CD4-positive, alpha-beta memory T cell (primary cell): ENCODE measurements around the gene PHF12. TPM values are rescaled to one million over a fixed set of nuclear protein-coding genes. Genes with fewer than 3 reads are reported as not detected.

ENCODE experiments used
- CTCF ChIA-PET: fragments of 350-600 bp; sonication (Branson Sonifier 250); formaldehyde crosslinking; loops from one replicate; lab custom pipeline; 2021; ENCODE audit warnings: inconsistent platforms; ENCODE audit not compliant: partially characterized antibody; lab: Charles Lee
- POLR2A ChIA-PET: fragments of 350-600 bp; sonication (Branson Sonifier 250); formaldehyde crosslinking; loops from one replicate; lab custom pipeline; 2021; ENCODE audit not compliant: partially characterized antibody; lab: Charles Lee
- DNase-seq, 5 donors: peaks; one replicate each; pipeline versions ENCODE4 v3.0.0 to v3.0.0-alpha.2; 2020 to 2022; ENCODE audit warnings: mixed read lengths in 1 of 5
- H3K27ac ChIP-seq: one replicate; pipeline ENCODE4 v1.7.0; 2013; ENCODE audit warnings: low read depth, low read length
- H3K27me3 ChIP-seq: 2 replicates; pipeline ENCODE4 v1.7.0; 2013; ENCODE audit warnings: mild to moderate bottlenecking, low read length, moderate library complexity; ENCODE audit not compliant: insufficient read depth
- H3K36me3 ChIP-seq: 2 replicates; pipeline ENCODE4 v1.7.0; 2013; ENCODE audit warnings: mild to moderate bottlenecking, low read length, moderate library complexity; ENCODE audit not compliant: insufficient read depth
- H3K4me1 ChIP-seq: 2 replicates; pipeline ENCODE4 v1.7.0; 2013; ENCODE audit warnings: mild to moderate bottlenecking, low read length, moderate library complexity; ENCODE audit not compliant: insufficient read depth
- H3K4me3 ChIP-seq, 2 donors: one replicate each; pipeline ENCODE4 v1.7.0; 2013; ENCODE audit warnings: low read length in 2 of 2, mild to moderate bottlenecking in 1 of 2
- H3K9me3 ChIP-seq, 2 donors: one replicate each; pipeline ENCODE4 v1.7.0; 2013; ENCODE audit warnings: low read length in 2 of 2, control low read depth in 1 of 2; ENCODE audit not compliant: control insufficient read depth in 1 of 2
- H3K27ac Mint-ChIP-seq, 7 donors: one replicate each; pipeline ENCODE4 v1.8.0; 2020 to 2021; ENCODE audit warnings: mixed read lengths in 7 of 7, mild to moderate bottlenecking in 6 of 7, inconsistent platforms in 3 of 7, moderate library complexity in 3 of 7
- H3K27me3 Mint-ChIP-seq, 2 donors: one replicate each; pipeline ENCODE4 v1.8.0; 2020 to 2021; ENCODE audit warnings: mixed read lengths in 2 of 2
- H3K36me3 Mint-ChIP-seq, 2 donors: one replicate each; pipeline ENCODE4 v1.8.0; 2020 to 2021; ENCODE audit warnings: mixed read lengths in 2 of 2, inconsistent platforms in 1 of 2, mild to moderate bottlenecking in 1 of 2
- H3K4me1 Mint-ChIP-seq, 4 donors: one replicate each; pipeline ENCODE4 v1.8.0; 2020 to 2021; ENCODE audit warnings: mixed read lengths in 4 of 4, mild to moderate bottlenecking in 1 of 4
- H3K4me3 Mint-ChIP-seq, 8 donors: one replicate each; pipeline ENCODE4 v1.8.0; 2020 to 2021; ENCODE audit warnings: mixed read lengths in 8 of 8, mild to moderate bottlenecking in 7 of 8, moderate library complexity in 6 of 8, inconsistent platforms in 3 of 8
- H3K9me3 Mint-ChIP-seq, 8 donors: one replicate each; pipeline ENCODE4 v1.8.0; 2020 to 2021; ENCODE audit warnings: mixed read lengths in 8 of 8, mild to moderate bottlenecking in 5 of 8, inconsistent platforms in 3 of 8, moderate library complexity in 1 of 8
- intact Hi-C: fragments of 100-400 bp; cut with micrococcal nuclease; formaldehyde crosslinking; loops from one replicate; pipeline ENCODE4 v1.15.1; 2023
- polyA plus RNA-seq, 2 donors: library from polyadenylated mRNA; unstranded; fragments of 300-500 nt; fragmentation: Illumina TruSeq; gene quantifications; one replicate each; pipeline ENCODE4 v1.2.3, GENCODE V29; 2021
- total RNA-seq, 2 experiments: library from RNA; stranded (reverse); gene quantifications; one replicate each; pipeline ENCODE4 v1.2.3, GENCODE V29; 2021

Gene PHF12
- total and polyA plus RNA-seq, 4 experiments from 2014 or later = 5.0 to 135 (median 68.7) TPM

DNA sequence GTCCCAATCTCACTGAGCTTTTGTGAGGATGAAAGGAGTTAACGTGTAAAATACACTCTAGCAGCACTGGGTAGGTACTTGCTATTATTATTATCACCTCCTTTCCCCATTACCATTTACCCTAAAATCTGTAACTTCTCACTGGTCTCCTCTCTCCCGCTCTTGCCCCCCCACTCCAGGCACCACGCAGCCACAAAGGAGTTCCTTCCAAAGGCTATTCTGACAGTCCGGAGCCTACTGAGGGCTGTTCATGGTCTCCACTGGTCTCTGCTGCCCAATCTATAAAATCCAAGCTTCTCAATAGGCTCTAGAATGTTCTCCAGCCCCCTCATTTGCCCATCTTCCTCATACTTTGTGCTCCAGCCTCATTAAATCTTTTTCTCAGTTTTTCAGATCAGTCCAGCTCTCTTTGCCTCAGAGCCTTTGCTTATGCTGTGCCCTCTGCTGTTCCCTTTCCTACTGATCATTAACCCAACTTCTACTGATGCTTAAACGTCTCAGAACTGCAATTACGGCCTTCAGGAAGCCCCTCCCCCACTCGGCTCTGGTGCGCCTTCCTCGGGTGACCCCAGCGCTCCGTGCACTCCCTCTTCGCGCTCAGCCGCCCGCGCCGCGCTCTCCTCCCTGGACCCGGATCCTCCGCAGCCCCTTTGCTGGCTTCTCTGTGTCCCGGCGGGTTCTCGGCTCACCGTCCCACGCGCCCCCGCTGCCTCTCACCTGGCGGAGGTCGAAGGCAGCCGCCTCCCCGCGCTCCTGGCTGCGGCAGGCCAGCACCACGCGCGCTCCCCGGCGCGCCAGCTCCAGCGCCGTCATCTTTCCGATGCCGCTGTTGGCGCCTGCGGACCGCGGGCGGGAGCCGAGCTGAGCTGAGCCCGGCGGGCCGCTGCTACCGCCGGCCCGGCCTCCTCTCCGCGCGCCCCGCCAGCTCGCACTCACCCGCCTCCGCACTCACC, 49.2 kb downstream of the PHF12 start:
- intact Hi-C loops = no loop called here

DNA sequence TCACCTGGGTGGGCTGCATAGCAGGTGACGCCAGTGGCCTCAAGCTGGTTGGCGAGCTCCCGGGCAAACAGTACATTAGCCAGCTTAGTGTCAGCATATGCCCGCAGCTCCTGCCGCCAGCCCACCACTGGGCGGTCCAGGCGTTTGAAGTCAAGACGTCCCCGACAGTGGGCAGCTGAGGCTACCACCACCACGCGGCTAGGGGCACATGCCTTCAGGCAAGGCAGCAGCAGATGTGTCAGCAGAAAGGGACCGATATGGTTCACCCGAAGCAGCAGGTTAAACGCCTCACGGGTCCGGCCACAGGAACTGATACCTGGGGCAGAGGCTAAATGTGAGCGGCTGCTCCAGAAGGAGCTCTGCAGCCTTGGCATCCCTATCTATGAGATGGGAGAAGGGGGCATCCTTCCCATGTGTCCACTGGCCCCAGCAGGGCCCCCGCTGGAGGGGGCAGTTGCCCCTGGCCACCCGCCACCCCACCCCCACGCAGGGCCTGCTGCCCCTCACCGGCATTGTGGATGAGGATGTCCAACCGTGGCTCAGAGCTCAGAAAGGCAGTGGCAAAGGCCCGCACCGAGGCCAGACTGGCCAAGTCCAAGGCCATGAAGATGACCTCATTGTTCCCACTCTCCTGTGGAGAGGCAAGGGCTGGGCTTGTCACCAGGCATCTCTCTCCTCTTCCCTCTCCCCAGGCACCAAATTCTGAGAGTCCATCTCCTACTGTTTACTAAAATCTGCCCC, 50.2 kb downstream of the PHF12 start:
- H3K4me3 Mint-ChIP-seq = peak overlapping the region; percentile 83 to 97 (median 90)
- peaks cover 43% of the 10 kb centered on the region for H3K4me1 ChIP-seq
- intact Hi-C loops = no loop called here
- H3K9me3 ChIP-seq = no peaks in the 10 kb centered on the region
- peak overlapping the region; percentile 76 for H3K27ac ChIP-seq
- no peak overlapping the region for H3K4me3 ChIP-seq
- H3K27me3 ChIP-seq = no peaks in the 10 kb centered on the region
- ChIA-PET POLR2A (interaction anchor here (0.8 to 9.9 kb wide), 11 partner anchors 10 to 174 kb away, joined by 3 to 193 read pairs (median 3); partner anchors contain the start of genes FAM222B, NEK8, PHF12 and TLCD1), CTCF (interaction anchor here (0.8 to 4.6 kb wide), 18 partner anchors 8 to 173 kb away, joined by 3 to 48 read pairs (median 8); partner anchors contain the start of genes FAM222B, NEK8, PHF12 and TLCD1)
- H3K27ac Mint-ChIP-seq = peak overlapping the region in 6 of 7 donors; percentile 89 to 97 (median 92)
- no peaks in the 10 kb centered on the region for H3K27me3 Mint-ChIP-seq
- H3K36me3 Mint-ChIP-seq = peaks cover 6 to 39% of the 10 kb centered on the region in 2 donors
- DNase-seq = no peak
- H3K9me3 Mint-ChIP-seq = no peaks in the 10 kb centered on the region
- peaks cover 34 to 62% (median 48%) of the 10 kb centered on the region in 4 donors for H3K4me1 Mint-ChIP-seq
- H3K36me3 ChIP-seq = peaks cover 4% of the 10 kb centered on the region

More for the DNA sequence above, 49.2 kb downstream of the PHF12 start:
- H3K27me3 Mint-ChIP-seq = no peaks in the 10 kb centered on the region
- ChIA-PET POLR2A (interaction anchor here (0.9 to 9.9 kb wide), 19 partner anchors 10 to 190 kb away, joined by 3 to 193 read pairs (median 6); partner anchors contain the start of genes ERAL1, FAM222B, NEK8 and PHF12), CTCF (interaction anchor here (0.6 to 4.6 kb wide), 25 partner anchors 9 to 182 kb away, joined by 3 to 48 read pairs (median 5); partner anchors contain the start of genes FAM222B, NEK8, PHF12 and RPL23A)
- H3K27ac Mint-ChIP-seq = peak overlapping the region; percentile 89 to 97 (median 93)
- peak overlapping the region; percentile 83 to 97 (median 90) for H3K4me3 Mint-ChIP-seq
- peaks cover 12 to 42% of the 10 kb centered on the region in 2 donors for H3K36me3 Mint-ChIP-seq
- DNase-seq = no peak
- H3K9me3 Mint-ChIP-seq = no peaks in the 10 kb centered on the region
- Histone ChIP-seq H3K9me3 (no peaks in the 10 kb centered on the region), H3K27me3 (no peaks in the 10 kb centered on the region), H3K27ac (peak overlapping the region; percentile 76), H3K4me1 (peaks cover 38% of the 10 kb centered on the region), H3K4me3 (peak overlapping the region; percentile 77 to 95), H3K36me3 (peaks cover 14% of the 10 kb centered on the region)
- peaks cover 32 to 53% (median 41%) of the 10 kb centered on the region in 4 donors for H3K4me1 Mint-ChIP-seq

DNA sequence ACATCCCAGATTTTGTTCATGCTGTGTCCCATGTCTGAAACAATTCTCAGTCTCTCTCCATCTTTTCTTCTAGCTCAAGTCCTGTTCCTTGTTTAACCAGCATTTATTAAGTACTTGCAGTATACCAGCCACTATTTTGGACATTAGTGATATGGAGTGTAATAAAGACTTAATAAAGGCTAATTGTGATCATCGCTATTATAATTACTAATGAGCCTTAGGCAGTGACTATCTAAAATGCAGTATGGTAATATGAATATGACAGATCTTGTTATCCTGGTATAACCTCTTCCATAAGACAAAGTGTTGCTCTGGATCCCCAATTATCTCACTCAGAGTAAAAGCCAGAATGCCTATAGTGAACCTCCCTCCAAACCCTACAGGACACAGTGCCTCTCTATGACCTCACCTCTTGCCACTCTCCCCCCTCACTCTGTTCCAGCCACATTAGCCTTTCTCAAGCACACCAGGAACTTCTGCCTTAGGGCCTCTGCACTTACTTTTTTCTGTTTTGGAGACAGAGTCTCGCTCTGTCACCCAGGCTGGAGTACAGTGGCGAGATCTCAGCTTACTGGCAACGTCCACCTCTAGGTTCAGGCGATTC, 52.0 kb downstream of the PHF12 start:
- Mint-ChIP-seq H3K9me3 (no peaks in the 10 kb centered on the region), H3K4me3 (peak overlapping the region; percentile 26 to 95 (median 66)), H3K27ac (peak overlapping the region; percentile 69 to 95 (median 80)), H3K36me3 (peaks cover 6 to 28% of the 10 kb centered on the region in 2 donors), H3K27me3 (no peaks in the 10 kb centered on the region), H3K4me1 (peaks cover 42 to 75% (median 59%) of the 10 kb centered on the region in 4 donors)
- no peak for DNase-seq
- intact Hi-C loops = no loop called here
- Histone ChIP-seq H3K36me3 (no peaks in the 10 kb centered on the region), H3K4me1 (peaks cover 57% of the 10 kb centered on the region), H3K9me3 (no peaks in the 10 kb centered on the region), H3K27me3 (no peaks in the 10 kb centered on the region), H3K4me3 (no peak overlapping the region), H3K27ac (no peak overlapping the region)
- POLR2A ChIA-PET = interaction anchor here (1.2 to 9.9 kb wide), 7 partner anchors 10 to 180 kb away, joined by 3 to 193 read pairs (median 16); partner anchors contain the start of genes ERAL1, NEK8, PHF12 and RPL23A
- CTCF ChIA-PET = interaction anchor here (1.4 to 5.6 kb wide), 7 partner anchors 18 to 173 kb away, joined by 3 to 55 read pairs (median 11); partner anchors contain the start of genes FAM222B and TLCD1

DNA sequence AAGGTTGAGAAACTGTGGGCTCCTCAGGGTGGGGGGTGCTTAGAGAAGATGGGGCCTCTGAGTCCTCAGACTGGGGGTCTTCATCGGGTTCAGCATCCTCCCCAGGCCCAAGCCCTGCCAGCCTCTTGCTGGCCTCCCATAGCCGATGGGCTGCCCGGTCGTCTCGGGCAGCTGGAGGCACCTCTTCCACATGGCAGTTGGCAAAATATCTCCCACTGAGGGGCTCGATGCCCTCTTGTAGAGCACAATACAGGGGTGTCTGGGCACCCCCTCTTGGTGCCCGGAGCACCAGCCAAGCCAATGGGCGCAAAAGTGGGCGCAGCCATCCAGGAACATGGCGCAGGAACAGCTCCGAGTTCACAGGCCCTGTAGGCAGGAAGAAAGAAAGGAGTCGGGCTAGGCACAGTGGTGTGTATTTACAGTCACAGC, 52.8 kb downstream of the PHF12 start:
- no peak for DNase-seq
- Histone ChIP-seq H3K4me1 (peaks cover 65% of the 10 kb centered on the region), H3K27ac (peak overlapping the region; percentile 88), H3K9me3 (no peaks in the 10 kb centered on the region), H3K36me3 (no peaks in the 10 kb centered on the region), H3K4me3 (peak overlapping the region; percentile 86 to 90), H3K27me3 (no peaks in the 10 kb centered on the region)
- intact Hi-C loops = no loop called here
- peak overlapping the region in 7 of 8 donors; percentile 29 to 98 (median 95) for H3K4me3 Mint-ChIP-seq
- no peaks in the 10 kb centered on the region for H3K9me3 Mint-ChIP-seq
- H3K36me3 Mint-ChIP-seq = peaks cover 6 to 31% of the 10 kb centered on the region in 2 donors
- POLR2A ChIA-PET = interaction anchor here (0.8 to 9.9 kb wide), 15 partner anchors 10 to 179 kb away, joined by 3 to 193 read pairs (median 11); partner anchors contain the start of genes ERAL1, FAM222B, NEK8 and PHF12
- no peaks in the 10 kb centered on the region for H3K27me3 Mint-ChIP-seq
- CTCF ChIA-PET = interaction anchor here (1.1 to 5.6 kb wide), 10 partner anchors 12 to 172 kb away, joined by 3 to 55 read pairs (median 9); partner anchors contain the start of genes FAM222B and TLCD1
- peak overlapping the region; percentile 41 to 100 (median 95) for H3K27ac Mint-ChIP-seq
- peaks cover 45 to 77% (median 64%) of the 10 kb centered on the region in 4 donors for H3K4me1 Mint-ChIP-seq

DNA sequence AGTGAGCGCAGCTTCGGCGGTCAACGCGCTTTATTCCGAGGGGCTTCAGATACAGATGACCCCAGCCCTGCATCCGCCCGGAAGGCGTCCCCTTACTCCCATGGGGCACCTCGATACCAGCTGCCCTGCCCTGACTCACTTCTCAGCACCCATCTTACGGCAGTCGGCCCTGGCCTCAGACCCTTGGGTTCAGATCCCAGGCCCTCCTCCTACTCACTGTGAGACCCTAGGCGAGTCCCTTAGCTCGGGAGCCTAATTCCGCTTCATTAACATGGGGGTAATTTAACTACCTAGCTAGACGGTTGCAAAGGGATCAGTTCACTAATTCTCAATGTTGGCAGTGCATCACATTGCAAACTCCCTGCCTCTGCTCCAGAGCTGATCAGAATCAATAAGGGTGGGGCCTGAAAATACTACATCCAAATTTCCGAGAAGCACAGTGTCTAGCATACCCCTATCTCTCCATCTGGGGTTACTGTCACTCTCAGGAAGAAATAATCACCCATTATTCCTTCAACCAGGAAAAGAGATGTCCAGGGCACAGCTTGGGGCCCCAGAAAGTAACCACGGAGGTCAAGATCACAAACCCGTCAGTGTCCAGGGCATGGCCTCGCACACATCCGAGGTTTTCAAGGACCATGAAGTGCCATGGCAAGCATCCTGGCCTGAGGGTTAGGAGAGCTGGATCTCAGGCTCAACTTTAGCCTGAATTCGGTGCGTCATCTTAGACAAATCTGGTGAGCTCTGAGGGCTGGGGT, 53.4 kb downstream of the PHF12 start:
- Histone ChIP-seq H3K4me3 (peak overlapping the region; percentile 86 to 90), H3K9me3 (no peaks in the 10 kb centered on the region), H3K36me3 (no peaks in the 10 kb centered on the region), H3K27me3 (no peaks in the 10 kb centered on the region), H3K4me1 (peaks cover 65% of the 10 kb centered on the region), H3K27ac (peak overlapping the region; percentile 88)
- DNase-seq = peak in 2 of 5 donors; percentile 12 to 53
- H3K9me3 Mint-ChIP-seq = no peaks in the 10 kb centered on the region
- H3K4me1 Mint-ChIP-seq = peaks cover 45 to 77% (median 65%) of the 10 kb centered on the region in 4 donors
- ChIA-PET CTCF (interaction anchor here (0.8 to 5.6 kb wide), 13 partner anchors 12 to 219 kb away, joined by 3 to 55 read pairs (median 5); partner anchors contain the start of genes FAM222B and TLCD1), POLR2A (interaction anchor here (0.7 to 9.9 kb wide), 24 partner anchors 10 to 396 kb away, joined by 3 to 193 read pairs (median 8); partner anchors contain the start of genes ERAL1, FAM222B, NEK8 and NUFIP2)
- intact Hi-C loops = loop anchor here (1.0 to 2.0 kb wide), 2 partner anchors 21 to 28 kb away; no protein-coding TSS in a partner anchor
- H3K36me3 Mint-ChIP-seq = peaks cover 6 to 37% of the 10 kb centered on the region in 2 donors
- no peaks in the 10 kb centered on the region for H3K27me3 Mint-ChIP-seq
- H3K27ac Mint-ChIP-seq = peak overlapping the region; percentile 94 to 100 (median 96)
- peak overlapping the region; percentile 90 to 98 (median 96) for H3K4me3 Mint-ChIP-seq
